GM12872 (cell line): ENCODE measurements around the gene RFX3.

Source experiments
- TF ChIP-seq, protein P1 (sequence below): IDR thresholded peaks from 3 replicates; pipeline ENCODE4 v1.5.1; 2011; ENCODE audit warnings: low read depth, mild to moderate bottlenecking, low read length, moderate library complexity; ENCODE audit not compliant: insufficient read depth

Gene RFX3

DNA sequence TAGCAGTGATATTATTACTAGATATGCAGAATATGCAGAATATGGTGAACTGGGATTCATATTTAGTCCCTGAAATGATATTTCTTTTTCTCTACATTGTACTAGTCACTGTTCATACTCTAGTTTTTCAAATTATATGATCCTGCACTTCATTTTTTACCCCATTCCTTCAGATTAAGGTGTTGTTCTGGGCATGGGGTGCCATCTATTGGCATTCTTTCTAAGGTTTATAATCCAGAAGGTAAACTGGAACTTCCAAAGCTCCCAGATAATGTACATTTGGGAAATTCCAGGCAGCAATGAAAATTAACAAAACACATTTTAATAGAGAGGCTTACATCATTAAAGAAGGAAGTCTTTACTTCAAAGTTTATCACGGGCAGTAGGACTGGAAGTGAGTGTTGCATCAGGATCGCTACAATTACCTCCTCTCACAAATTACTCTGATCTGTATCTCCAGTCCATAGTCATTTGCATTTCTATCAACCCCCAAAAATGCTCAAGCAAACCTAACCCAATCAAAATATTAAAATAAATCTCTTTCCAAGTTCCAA, 12.5 kb downstream of the RFX3 start:
- TF ChIP-seq, protein P1, sequence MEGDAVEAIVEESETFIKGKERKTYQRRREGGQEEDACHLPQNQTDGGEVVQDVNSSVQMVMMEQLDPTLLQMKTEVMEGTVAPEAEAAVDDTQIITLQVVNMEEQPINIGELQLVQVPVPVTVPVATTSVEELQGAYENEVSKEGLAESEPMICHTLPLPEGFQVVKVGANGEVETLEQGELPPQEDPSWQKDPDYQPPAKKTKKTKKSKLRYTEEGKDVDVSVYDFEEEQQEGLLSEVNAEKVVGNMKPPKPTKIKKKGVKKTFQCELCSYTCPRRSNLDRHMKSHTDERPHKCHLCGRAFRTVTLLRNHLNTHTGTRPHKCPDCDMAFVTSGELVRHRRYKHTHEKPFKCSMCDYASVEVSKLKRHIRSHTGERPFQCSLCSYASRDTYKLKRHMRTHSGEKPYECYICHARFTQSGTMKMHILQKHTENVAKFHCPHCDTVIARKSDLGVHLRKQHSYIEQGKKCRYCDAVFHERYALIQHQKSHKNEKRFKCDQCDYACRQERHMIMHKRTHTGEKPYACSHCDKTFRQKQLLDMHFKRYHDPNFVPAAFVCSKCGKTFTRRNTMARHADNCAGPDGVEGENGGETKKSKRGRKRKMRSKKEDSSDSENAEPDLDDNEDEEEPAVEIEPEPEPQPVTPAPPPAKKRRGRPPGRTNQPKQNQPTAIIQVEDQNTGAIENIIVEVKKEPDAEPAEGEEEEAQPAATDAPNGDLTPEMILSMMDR = no peak

DNA sequence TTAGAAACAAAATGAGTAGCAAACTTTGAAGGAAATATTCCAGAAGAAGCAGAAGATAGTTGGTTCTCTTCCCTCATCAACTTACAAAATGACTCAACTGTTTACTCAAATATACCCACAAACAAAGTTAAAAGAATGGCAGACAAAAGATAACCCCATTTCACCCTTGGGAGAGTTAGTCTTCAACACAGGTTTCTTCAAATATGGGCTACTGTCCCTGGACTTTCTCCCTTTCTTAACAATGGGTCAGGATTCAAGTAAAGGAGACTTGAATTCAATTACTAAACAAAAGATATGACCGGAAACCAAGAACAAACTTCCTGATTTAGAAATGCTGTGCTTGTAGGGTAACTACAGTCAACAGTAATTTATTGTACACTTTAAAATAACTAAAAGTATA, 14.2 kb downstream of the RFX3 start:
- TF ChIP-seq, protein P1 = no peak

GRCh38 chr9:3510796-3511195, 15.0 kb downstream of the RFX3 start:
- TF ChIP-seq, protein P1 = no peak

DNA sequence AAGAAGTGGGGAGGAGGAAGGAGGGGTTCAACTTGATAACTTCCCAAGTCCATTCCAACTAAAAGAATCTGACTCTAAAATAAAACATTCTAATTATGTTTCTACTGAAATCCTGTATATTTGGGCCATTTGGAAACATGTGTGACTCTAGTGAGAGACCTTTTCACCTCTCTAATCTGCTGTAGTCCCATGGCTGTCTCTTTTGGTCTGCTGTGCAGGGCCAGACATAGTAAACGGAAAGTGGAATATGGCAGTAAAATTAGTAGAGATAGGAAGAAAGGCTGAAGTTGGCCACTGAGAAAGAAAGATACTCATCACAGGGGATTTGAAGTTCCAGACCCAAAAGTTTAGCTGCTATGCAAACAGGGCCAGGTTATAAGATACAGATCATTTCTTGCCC, 15.9 kb downstream of the RFX3 start:
- TF ChIP-seq, protein P1 = no peak

DNA sequence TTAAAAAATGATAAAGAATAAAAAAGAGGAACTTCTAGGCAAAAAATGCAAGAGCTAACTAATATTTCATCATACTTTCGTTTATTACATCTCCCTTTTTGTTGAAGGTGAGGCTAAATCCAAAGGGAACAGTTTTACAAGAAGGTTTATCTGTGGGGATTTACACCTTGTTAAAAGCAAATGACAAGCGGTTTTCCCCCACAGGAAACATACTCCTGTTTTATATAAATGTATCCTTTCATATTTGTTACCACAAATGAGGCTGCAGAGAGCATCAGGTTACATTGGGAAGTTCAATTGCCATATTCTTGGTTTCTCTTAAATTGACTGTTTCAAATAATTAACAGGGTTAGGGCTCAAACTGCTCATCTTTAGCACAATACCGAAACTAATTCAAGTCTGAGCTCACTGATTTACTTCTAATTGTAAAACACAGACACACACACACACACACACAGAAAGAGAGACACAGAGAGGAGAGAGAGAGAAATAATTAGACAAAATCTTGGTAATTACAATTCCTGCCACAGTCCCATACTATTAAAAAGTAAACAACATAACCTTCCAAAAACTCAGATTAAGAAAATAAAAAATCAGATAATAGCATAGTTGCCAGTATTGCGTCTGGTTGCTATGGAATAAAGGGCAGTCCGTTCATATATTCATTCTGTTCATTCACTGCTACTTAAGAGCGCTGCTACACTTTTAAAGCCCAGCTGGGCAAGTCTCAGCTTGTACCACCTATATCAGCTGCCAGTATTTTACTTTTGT, 17.1 kb downstream of the RFX3 start:
- TF ChIP-seq, protein P1 = no peak

- TF ChIP-seq, protein P1 = no peak
These were observed 17.7 kb downstream of the RFX3 start for GRCh38 chr9:3508078-3508431.

- TF ChIP-seq, protein P1 = no peak
These were observed 18.3 kb downstream of the RFX3 start for GRCh38 chr9:3507395-3508077.
